ENCODE results near the gene ODR4.

DNA sequence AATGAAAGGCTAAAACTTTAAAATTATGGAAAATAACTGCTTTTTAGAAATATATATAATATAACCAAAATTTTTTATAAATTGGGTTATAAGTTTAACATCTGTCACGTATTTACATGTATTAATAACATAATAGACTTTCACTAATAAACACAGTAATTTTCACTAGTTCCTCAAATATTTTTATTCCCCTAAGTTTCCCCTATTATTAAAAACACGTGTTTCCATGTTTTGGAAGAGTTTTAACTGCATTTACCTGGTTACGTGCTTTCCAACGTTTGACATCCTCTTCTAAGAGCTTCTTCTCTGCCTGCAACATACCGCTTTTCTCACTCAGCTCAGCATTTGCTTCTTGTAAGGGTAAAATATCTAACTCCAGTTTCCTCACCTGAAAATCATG, 34.9 kb upstream of the ODR4 start:
- TF ChIP-seq, protein P1, sequence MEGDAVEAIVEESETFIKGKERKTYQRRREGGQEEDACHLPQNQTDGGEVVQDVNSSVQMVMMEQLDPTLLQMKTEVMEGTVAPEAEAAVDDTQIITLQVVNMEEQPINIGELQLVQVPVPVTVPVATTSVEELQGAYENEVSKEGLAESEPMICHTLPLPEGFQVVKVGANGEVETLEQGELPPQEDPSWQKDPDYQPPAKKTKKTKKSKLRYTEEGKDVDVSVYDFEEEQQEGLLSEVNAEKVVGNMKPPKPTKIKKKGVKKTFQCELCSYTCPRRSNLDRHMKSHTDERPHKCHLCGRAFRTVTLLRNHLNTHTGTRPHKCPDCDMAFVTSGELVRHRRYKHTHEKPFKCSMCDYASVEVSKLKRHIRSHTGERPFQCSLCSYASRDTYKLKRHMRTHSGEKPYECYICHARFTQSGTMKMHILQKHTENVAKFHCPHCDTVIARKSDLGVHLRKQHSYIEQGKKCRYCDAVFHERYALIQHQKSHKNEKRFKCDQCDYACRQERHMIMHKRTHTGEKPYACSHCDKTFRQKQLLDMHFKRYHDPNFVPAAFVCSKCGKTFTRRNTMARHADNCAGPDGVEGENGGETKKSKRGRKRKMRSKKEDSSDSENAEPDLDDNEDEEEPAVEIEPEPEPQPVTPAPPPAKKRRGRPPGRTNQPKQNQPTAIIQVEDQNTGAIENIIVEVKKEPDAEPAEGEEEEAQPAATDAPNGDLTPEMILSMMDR (IDR thresholded peaks at IDR 0.05; ENCODE audit: poor library complexity), result no peak
- no peak for TF ChIP-seq EZH2phosphoT487 (IDR thresholded peaks at IDR 0.05; ENCODE audit: low read depth, severe bottlenecking, unreplicated experiment)
